ENCODE results near the gene KLC1. TPM values are rescaled to one million over a fixed set of nuclear protein-coding genes. Genes with fewer than 3 reads are reported as not detected.

Gene KLC1
- total and polyA plus RNA-seq, 2 of the 13 experiments (the other 11 are each of a cell fraction or from before 2014, with no cell fraction given): 53.2 to 63.5 TPM

DNA sequence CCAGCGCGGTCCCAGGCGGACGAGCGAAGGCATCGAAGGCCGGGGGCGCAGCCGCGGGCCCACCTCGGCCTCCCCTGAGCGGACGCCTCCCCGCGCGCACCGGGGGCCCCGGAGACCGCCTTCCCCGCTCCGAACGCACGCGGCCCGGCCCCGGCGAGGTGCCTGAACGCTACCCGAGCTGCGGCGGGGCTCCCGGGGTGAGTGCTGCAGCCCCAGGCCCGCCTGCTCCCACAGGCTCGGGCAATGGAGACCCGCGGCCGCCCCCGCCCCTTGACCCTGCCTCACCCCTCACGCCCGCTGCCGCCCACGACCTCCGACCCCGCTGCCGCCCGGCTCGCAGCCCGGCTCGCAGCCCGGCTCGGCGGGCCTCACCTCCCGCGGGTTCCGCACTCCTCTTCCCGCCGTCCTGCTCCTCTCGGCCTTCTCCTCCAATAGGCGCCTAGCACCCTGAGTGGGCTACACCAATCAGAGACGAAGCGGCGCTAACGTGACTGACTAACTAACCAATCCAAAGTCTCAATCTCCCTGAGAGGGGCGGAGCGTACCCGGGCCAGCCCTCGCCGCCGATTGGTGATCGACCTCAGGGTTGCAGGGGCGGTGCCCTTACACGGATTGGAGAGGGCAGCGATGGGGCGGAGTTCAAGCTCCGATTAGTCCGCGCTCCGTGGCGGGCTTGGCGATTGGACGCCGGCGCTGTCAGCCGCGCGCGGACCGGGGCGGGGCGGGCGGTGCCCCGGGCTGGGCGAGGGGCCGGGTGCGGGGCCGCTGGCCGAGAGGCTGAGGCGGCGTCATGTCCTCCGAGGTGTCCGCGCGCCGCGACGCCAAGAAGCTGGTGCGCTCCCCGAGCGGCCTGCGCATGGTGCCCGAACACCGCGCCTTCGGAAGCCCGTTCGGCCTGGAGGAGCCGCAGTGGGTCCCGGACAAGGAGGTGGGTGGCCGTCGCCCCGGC lies 86.3 kb downstream of the KLC1 start, which contains the start of the genes XRCC3 and ZFYVE21 (continued):
- TF ChIP-seq ZNF275 (CRISPR knock-in tag; IDR thresholded peaks at IDR 0.05; ENCODE audit: borderline replicate concordance) (no peak), MAFG (CRISPR knock-in tag; IDR thresholded peaks at IDR 0.05) (no peak), PBX3 (CRISPR knock-in tag; IDR thresholded peaks at IDR 0.05; ENCODE audit: borderline replicate concordance) (peak; percentile 84; the same call in 1 of the 2 replicates), TFDP2 (CRISPR knock-in tag; IDR thresholded peaks at IDR 0.05) (peak; percentile 98), CREM (IDR thresholded peaks at IDR 0.05) (no peak), CREM (CRISPR knock-in tag; IDR thresholded peaks at IDR 0.05) (no peak), TMF1 (CRISPR knock-in tag; IDR thresholded peaks at IDR 0.05; ENCODE audit: low read depth) (peak; percentile 88; the same call in 1 of the 2 replicates), MAFF (IDR thresholded peaks at IDR 0.05; ENCODE audit: low read depth, low read length) (no peak), TBP (CRISPR knock-in tag; IDR thresholded peaks at IDR 0.05) (0 out of 2 replicates have a peak, but pooled peaks have one; percentile 14), MEIS2 (CRISPR knock-in tag; IDR thresholded peaks at IDR 0.05) (peak; percentile 7; the same call in 1 of the 2 replicates), ZNF441 (CRISPR knock-in tag; IDR thresholded peaks at IDR 0.05; ENCODE audit: borderline replicate concordance) (no peak)
- TF ChIP-seq, protein P1, sequence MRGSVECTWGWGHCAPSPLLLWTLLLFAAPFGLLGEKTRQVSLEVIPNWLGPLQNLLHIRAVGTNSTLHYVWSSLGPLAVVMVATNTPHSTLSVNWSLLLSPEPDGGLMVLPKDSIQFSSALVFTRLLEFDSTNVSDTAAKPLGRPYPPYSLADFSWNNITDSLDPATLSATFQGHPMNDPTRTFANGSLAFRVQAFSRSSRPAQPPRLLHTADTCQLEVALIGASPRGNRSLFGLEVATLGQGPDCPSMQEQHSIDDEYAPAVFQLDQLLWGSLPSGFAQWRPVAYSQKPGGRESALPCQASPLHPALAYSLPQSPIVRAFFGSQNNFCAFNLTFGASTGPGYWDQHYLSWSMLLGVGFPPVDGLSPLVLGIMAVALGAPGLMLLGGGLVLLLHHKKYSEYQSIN (CRISPR knock-in tag; IDR thresholded peaks at IDR 0.05; ENCODE audit: borderline replicate concordance): no peak
- TF ChIP-seq, protein P2, sequence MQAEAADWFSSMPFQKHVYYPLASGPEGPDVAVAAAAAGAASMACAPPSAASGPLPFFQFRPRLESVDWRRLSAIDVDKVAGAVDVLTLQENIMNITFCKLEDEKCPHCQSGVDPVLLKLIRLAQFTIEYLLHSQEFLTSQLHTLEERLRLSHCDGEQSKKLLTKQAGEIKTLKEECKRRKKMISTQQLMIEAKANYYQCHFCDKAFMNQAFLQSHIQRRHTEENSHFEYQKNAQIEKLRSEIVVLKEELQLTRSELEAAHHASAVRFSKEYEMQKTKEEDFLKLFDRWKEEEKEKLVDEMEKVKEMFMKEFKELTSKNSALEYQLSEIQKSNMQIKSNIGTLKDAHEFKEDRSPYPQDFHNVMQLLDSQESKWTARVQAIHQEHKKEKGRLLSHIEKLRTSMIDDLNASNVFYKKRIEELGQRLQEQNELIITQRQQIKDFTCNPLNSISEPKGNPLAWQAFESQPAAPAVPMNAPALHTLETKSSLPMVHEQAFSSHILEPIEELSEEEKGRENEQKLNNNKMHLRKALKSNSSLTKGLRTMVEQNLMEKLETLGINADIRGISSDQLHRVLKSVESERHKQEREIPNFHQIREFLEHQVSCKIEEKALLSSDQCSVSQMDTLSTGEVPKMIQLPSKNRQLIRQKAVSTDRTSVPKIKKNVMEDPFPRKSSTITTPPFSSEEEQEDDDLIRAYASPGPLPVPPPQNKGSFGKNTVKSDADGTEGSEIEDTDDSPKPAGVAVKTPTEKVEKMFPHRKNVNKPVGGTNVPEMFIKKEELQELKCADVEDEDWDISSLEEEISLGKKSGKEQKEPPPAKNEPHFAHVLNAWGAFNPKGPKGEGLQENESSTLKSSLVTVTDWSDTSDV (CRISPR knock-in tag; IDR thresholded peaks at IDR 0.05): no peak
- TF ChIP-seq, protein P3, sequence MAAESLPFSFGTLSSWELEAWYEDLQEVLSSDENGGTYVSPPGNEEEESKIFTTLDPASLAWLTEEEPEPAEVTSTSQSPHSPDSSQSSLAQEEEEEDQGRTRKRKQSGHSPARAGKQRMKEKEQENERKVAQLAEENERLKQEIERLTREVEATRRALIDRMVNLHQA (CRISPR knock-in tag; IDR thresholded peaks at IDR 0.05): no peak
- TF ChIP-seq, protein P4, sequence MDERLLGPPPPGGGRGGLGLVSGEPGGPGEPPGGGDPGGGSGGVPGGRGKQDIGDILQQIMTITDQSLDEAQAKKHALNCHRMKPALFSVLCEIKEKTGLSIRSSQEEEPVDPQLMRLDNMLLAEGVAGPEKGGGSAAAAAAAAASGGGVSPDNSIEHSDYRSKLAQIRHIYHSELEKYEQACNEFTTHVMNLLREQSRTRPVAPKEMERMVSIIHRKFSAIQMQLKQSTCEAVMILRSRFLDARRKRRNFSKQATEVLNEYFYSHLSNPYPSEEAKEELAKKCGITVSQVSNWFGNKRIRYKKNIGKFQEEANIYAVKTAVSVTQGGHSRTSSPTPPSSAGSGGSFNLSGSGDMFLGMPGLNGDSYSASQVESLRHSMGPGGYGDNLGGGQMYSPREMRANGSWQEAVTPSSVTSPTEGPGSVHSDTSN (CRISPR knock-in tag; IDR thresholded peaks at IDR 0.05): peak; percentile 87

Data from HepG2 (cell line).